Urinary bladder (tissue), 4 donors: Measurements from ENCODE around the gene FDXR. TPM values are rescaled to one million over a fixed set of nuclear protein-coding genes. Genes with fewer than 3 reads are reported as not detected.
A peak's percentile ranks its signal among the peaks of the same experiment; 100 is the strongest.

Source experiments
- DNase-seq: peaks from one replicate; pipeline ENCODE4 v3.0.0-alpha.2; 2015; ENCODE audit errors: extremely low spot score
- H3K27ac ChIP-seq: one replicate; pipeline ENCODE4 v1.5.1; 2013; ENCODE audit warnings: low read depth, mild to moderate bottlenecking, moderate library complexity
- H3K36me3 ChIP-seq: one replicate; pipeline ENCODE4 v1.6.1; 2013; ENCODE audit warnings: mild to moderate bottlenecking, moderate library complexity; ENCODE audit not compliant: insufficient read depth
- H3K4me1 ChIP-seq: one replicate; pipeline ENCODE4 v1.6.1; 2013; ENCODE audit warnings: mild to moderate bottlenecking, moderate library complexity; ENCODE audit not compliant: insufficient read depth
- H3K4me3 ChIP-seq: one replicate; pipeline ENCODE4 v1.5.1; 2013; ENCODE audit warnings: low read depth, low read length
- WGBS: extraction: QIAGEN DNeasy Blood & Tissue Kit; methylation state at CpG from one replicate; pipeline ENCODE4 v1.1.7; 2013; 5-methylcytosine and 5-hydroxymethylcytosine counted together
- polyA plus RNA-seq: library from polyadenylated mRNA; stranded (reverse); fragments of 200-250 nt; gene quantifications from one replicate; pipeline ENCODE4 v1.2.3, GENCODE V29; 2013
- total RNA-seq: library from RNA; depleted of rRNA; stranded (reverse); fragments of >200 nt; gene quantifications from one replicate; pipeline ENCODE4 v1.2.3, GENCODE V29; 2014
- donor health status: healthy with polysubstance abuse.
- donor health status: healthy.

Gene FDXR
- total and polyA plus RNA-seq, 2 donors, result 3.7 to 12.3 TPM

DNA sequence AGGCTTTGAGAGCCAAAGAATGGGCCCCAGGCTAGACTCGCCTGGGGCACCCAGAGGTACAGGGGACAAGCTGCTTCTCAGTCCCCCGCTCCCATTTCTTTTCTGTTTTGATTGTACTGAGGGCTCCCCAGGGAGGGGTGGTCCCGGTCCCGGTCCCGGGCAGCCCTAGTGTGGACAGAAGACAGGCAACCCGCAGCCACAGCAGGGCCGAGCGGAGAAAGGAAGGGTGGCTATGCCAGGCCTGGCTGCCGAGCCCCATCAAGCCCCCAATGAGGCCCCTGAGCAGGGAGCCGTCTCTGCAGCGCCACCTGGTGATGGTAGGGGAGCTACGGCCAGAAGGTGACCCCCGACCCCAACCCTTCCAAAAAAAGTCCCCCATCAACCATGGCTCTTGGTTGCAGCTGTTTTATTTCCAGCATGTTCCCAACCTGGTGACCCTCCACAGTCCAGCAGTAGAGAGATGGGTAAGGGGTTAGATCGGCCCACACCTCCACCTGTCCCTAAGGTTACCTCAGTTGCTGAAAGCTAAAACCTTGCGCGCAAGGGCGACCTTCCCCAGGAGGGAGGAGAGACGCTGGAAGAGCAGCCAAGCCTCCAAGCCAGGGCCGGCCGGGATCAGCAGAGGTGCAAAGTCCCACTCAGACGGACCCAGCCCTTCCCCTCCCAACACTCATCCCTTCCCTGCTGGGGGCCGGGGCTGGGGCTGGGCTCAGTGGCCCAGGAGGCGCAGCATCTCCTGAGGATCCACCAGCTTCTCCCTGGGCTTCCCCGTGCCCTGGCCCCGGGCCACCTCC, 10.5 kb downstream of the FDXR start:
- Histone ChIP-seq H3K4me1 (no peaks in the 10 kb centered on the region), H3K4me3 (no peak overlapping the region), H3K27ac (no peak overlapping the region), H3K36me3 (no peaks in the 10 kb centered on the region)
- 49% methylated on average over 25 of the region's 25 CpGs for WGBS
- no peak for DNase-seq

- DNase-seq, result no peak
- 6% methylated on average over 36 of the region's 36 CpGs for WGBS
- no peaks in the 10 kb centered on the region for H3K4me1 ChIP-seq
- H3K27ac ChIP-seq, result no peak overlapping the region
- no peaks in the 10 kb centered on the region for H3K36me3 ChIP-seq
- H3K4me3 ChIP-seq, result peak overlapping the region; percentile 22
These were observed 11.1 kb downstream of the FDXR start for GRCh38 chr17:74861662-74862107.

- WGBS, result under 1% methylated on average over 93 of the region's 96 CpGs
- Histone ChIP-seq H3K27ac (no peak overlapping the region), H3K36me3 (no peaks in the 10 kb centered on the region), H3K4me1 (no peaks in the 10 kb centered on the region), H3K4me3 (peak overlapping the region; percentile 22)
- DNase-seq, result no peak
These were observed 11.7 kb downstream of the FDXR start for GRCh38 chr17:74860872-74861661.

GRCh38 chr17:74860229-74860871, 12.4 kb downstream of the FDXR start:
- no peak for DNase-seq
- Histone ChIP-seq H3K4me1 (no peaks in the 10 kb centered on the region), H3K4me3 (no peak overlapping the region), H3K36me3 (no peaks in the 10 kb centered on the region), H3K27ac (no peak overlapping the region)
- 4% methylated on average over 44 of the region's 44 CpGs for WGBS

- H3K4me1 ChIP-seq, result no peaks in the 10 kb centered on the region
- DNase-seq, result no peak
- H3K36me3 ChIP-seq, result no peaks in the 10 kb centered on the region
- H3K27ac ChIP-seq, result no peak within 1 kb of the TSS
- WGBS, result 2% methylated on average over 72 of the region's 72 CpGs
- peak within 1 kb of the TSS; percentile 33 for H3K4me3 ChIP-seq
These were observed 13.2 kb downstream of the FDXR start, which contains the start of gene GRIN2C for GRCh38 chr17:74859459-74860228. GRIN2C (minus strand) TSS chr17:74859885; CDS start chr17:74855092, 4,793 bp downstream.

DNA sequence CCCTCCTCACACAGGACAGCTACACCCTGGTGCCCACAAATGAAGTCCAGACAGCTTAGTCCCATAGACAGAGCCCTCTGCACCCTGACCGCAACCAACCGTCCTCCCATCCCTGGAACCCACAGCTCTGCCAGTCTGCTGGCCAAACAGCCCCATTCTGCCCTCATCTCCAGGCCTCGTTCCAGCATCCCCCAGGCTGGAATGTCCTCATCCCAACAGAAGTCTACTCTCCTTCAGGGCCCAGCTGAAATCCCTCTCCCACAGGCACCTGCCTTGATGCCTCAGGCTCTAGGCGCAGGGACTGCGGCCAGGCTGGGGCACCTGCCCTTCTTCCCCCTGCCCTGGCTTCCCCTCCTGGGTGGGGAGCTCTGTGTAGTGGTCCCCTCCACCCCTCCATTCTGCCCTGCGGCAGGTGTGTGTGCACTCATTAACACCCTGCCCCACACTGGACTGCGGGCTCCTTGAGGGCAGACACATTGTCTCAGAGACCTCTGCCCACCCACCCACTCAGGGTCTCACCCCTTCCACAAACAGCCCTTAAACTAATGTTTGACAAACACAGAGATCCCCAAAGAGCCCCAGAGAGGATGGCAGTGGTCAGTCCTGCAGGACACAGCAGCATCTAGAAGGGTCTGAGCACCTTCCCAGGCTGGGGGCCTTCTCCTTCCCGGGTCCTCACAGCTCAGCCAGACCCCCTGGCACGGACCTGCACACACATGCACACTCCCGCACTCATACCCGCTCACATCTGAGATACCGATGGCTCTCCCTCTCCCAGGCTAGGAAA, 13.9 kb downstream of the FDXR start:
- DNase-seq, result no peak
- 48% methylated on average over 12 of the region's 12 CpGs for WGBS
- H3K4me3 ChIP-seq, result no peak overlapping the region
- H3K36me3 ChIP-seq, result no peaks in the 10 kb centered on the region
- no peaks in the 10 kb centered on the region for H3K4me1 ChIP-seq
- H3K27ac ChIP-seq, result no peak overlapping the region

DNA sequence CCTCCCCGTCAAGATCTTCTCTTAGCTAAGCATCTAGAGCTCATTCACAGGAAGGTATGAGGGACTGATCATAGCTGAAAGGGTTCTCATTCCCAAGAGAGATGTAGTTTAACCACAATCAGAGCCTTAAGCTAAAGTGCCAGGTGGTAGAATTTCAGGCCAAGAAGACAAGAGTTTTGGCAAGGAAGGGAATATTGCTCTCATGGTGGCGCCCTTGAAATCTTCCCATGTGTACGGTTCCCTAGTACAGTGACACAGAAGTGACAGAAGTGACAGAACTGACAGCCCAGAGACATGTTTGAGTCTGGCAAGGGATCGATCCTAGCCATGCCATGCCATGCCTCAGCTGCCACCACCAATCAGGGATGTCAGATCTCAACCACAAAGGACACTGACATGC, 15.6 kb downstream of the FDXR start:
- DNase-seq, result no peak
- Histone ChIP-seq H3K36me3 (no peaks in the 10 kb centered on the region), H3K27ac (no peak overlapping the region), H3K4me1 (no peaks in the 10 kb centered on the region), H3K4me3 (no peak overlapping the region)
- 78% methylated on average over 4 of the region's 4 CpGs for WGBS

DNA sequence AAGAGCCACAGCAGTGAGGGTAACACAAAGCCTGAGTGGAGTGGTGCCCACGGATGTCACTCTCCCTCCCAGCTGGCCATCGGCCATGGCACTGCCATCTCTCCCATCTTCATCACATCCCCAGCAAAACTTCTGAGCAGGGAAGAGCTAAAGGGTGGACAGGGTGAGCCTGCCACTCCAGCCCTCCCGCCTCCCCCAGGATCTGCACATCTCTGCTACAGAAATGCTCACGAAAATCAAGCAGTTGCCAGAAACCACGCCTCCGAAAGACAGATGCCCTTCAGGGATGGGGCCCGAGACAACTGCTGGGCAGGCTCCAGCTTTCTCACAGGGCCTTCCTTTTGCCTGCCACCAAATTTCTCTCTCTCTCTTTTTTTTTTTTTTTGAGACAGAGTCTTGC, 16.7 kb downstream of the FDXR start:
- H3K4me3 ChIP-seq, result no peak overlapping the region
- no peak for DNase-seq
- WGBS, result 86% methylated on average over 7 of the region's 7 CpGs
- H3K36me3 ChIP-seq, result no peaks in the 10 kb centered on the region
- no peak overlapping the region for H3K27ac ChIP-seq
- H3K4me1 ChIP-seq, result no peaks in the 10 kb centered on the region

DNA sequence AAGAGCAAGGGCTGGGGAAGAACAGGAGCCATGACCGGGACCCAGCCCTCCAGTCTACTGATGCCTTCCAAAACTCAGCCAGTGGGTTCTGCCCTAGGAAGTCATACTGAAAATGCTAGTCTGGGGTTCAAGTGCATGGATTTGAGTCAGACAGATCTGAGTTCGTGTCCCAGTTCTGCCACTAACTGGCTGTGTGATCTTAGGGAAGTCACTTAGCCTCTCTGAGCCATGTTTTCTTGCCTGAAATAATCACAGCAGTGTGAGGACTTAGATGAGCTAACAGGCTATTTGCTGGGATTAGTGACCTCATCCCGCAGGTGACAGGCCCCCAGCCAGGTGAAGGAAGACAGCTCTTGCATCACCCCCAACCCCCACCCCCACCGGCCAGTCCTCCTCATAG, 17.5 kb downstream of the FDXR start:
- no peak for DNase-seq
- Histone ChIP-seq H3K36me3 (no peaks in the 10 kb centered on the region), H3K4me3 (no peak overlapping the region), H3K27ac (no peak overlapping the region), H3K4me1 (no peaks in the 10 kb centered on the region)
- 89% methylated on average over 4 of the region's 4 CpGs for WGBS

- H3K27ac ChIP-seq, result no peak overlapping the region
- WGBS, result 91% methylated on average over 17 of the region's 17 CpGs
- H3K4me3 ChIP-seq, result no peak overlapping the region
- no peak for DNase-seq
- H3K4me1 ChIP-seq, result no peaks in the 10 kb centered on the region
- no peaks in the 10 kb centered on the region for H3K36me3 ChIP-seq
These were observed 18.0 kb downstream of the FDXR start for GRCh38 chr17:74854792-74855191.

DNA sequence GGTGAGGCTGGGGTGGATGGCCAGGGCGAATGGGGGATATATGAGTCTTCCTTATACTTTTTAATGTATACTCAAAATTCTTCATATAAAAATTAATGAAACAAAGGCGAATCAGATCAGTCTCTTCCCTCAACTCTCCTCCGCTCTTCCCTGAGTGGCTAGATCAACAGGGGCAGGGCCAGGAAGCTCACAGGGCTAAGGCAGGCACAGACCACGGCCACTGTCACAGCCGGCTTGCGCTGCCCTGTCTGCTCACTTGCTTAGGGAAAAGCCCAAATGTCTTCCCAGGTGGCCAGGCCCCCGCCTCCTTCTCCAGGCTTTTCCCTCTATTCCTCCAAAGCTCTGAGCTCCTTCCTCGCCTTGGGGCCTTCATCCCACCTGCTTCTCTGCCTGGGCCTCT, 19.1 kb downstream of the FDXR start:
- WGBS, result 74% methylated on average over 8 of the region's 8 CpGs
- no peak for DNase-seq
- no peaks in the 10 kb centered on the region for H3K36me3 ChIP-seq
- no peak overlapping the region for H3K27ac ChIP-seq
- no peak overlapping the region for H3K4me3 ChIP-seq
- H3K4me1 ChIP-seq, result no peaks in the 10 kb centered on the region

DNA sequence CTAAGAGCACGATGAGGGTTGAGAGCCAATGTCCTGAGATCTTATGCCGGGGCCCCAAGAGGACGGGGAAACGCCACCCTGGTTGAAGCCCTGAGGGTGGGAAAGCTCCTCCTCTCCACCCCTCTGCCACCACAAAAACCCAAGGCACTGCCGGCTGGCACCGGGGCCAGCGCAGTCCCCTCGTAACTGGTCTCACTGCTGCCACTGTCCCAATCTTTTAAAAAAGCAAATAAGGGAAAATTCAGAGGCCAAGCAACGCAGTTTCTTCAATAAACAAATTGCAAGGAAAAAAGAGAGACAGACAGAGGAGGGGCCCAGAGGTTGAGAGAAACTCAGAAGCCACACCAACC, 19.8 kb downstream of the FDXR start:
- WGBS, result 17% methylated on average over 9 of the region's 9 CpGs
- Histone ChIP-seq H3K36me3 (no peaks in the 10 kb centered on the region), H3K4me3 (no peak overlapping the region), H3K27ac (no peak overlapping the region), H3K4me1 (no peaks in the 10 kb centered on the region)
- no peak for DNase-seq
